Activated CD4-positive, alpha-beta T cell treated with anti-CD3 and anti-CD28 coated beads for 1 hour (primary cell): ENCODE measurements around the gene FARS2.
"Not testable (repeated sequence)": the region's sequence is repeated elsewhere in the genome, so short reads cannot be mapped to it uniquely, and the experiment has no call there.

Source experiments
- DNase-seq: peaks from one replicate; pipeline ENCODE4 v3.0.0-alpha.2; 2020

The FARS2 gene

GRCh38 chr6:5677219-5678000 is 416.1 kb downstream of the FARS2 start:
- no peak for DNase-seq

DNA sequence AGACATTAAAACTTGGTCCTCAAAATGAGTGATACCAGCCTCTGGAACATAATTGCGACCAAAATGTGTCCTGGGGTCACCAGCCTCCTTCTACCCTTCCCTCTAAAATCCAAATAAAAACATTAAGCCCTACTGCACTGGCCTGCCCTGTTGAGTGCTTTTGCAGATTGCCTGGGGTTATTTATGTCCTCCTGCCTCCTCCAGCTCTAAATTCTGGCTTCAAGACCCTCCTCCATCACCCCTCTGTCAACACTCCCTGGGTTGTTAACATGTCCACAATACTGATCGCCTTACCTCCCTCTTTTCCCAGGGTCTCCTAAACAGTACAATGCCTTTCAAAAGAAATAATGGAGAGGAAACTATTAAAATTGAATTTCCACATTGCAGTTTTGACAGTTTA is 418.0 kb downstream of the FARS2 start:
- DNase-seq = no peak

GRCh38 chr6:5679691-5680090 is 418.4 kb downstream of the FARS2 start:
- no peak for DNase-seq

GRCh38 chr6:5680095-5680494 is 418.8 kb downstream of the FARS2 start:
- no peak for DNase-seq

DNA sequence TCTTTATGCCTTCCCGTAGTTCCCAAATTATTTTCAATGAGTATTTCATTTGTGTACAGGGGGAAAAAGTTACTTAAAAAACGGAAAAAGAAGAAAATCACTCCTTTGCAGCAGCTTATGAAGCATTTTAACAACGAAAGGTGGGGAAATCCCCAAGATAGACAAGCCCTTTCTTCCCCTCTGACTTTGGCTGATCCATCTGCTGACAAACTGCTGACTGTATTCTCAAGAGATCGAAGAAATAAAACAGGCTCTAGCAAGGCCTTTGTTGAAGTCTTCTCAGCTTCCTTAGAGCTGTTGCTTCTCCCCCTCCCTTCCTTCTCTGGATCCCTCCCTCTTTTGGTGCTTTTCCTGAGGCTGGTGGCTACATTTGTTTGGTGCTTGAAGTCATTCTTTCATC is 420.2 kb downstream of the FARS2 start:
- DNase-seq = no peak

- no peak for DNase-seq
Observed at GRCh38 chr6:5682530-5682929, 421.2 kb downstream of the FARS2 start.

GRCh38 chr6:5683747-5684146 is 422.4 kb downstream of the FARS2 start:
- DNase-seq = not testable (repeated sequence)

GRCh38 chr6:5684320-5685053 is 423.2 kb downstream of the FARS2 start:
- no peak for DNase-seq

- DNase-seq = no peak
Observed at GRCh38 chr6:5693225-5694145, 432.2 kb downstream of the FARS2 start.

GRCh38 chr6:5695260-5696245 is 434.2 kb downstream of the FARS2 start:
- DNase-seq = no peak

DNA sequence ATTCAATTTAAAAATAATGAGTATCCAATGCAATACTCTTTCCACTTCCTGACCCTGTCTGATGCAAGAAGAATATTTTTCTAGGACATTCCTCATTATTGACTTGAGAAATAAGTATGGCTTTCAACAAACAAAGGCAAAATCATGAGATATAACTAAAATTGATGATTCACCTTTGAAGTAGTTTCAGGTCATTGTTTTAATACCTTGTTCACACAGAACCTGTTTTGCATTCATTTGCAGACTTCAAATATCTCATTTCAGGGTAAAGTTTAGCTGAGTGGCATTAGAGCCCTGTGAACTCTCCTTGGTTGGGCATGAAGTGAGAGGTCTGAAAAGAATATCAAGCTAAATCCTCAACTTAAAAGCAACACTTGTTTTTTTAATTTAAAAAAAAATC is 436.2 kb downstream of the FARS2 start:
- no peak for DNase-seq

- no peak for DNase-seq
Observed at GRCh38 chr6:5698318-5698717, 437.0 kb downstream of the FARS2 start.

DNA sequence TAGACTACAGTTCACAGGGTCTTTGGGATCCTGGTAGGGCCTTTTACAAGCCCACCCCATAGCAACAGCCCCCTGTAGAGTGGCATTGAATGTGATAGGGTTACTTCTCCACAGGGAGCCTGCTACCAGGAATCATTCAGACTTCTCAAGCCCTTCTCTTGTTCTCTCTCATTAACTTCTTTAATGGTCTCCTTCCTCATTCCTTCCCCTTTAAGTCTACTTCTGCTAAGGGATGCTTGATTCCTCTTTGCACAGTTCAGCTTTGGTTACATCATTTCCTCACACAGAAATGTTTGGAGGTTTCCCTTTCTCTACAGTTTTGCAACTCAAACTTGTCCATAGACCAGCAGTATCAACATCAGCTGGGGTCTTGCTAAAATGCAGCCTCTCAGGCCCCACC is 437.8 kb downstream of the FARS2 start:
- not testable (repeated sequence) for DNase-seq

GRCh38 chr6:5701174-5701573 is 439.9 kb downstream of the FARS2 start:
- no peak for DNase-seq

DNA sequence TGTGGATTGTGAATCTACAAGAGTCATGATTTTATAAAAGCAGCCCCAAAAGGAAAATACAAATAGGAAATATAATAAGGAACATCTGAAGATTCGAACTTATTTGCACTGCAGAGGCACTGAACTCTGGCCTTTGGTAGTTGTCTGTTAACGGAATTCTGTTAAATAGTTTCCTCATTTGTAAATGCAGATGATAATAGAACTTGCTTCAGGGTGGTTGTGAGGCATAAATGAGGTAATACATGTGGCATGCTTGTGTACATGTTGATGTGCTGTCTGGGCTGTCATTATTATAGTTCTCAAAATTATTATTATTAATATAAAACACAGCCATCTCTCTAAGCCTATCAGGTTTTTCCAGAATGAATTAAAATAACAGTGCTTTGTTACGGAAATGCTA is 443.4 kb downstream of the FARS2 start:
- no peak for DNase-seq

GRCh38 chr6:5705252-5705651 is 443.9 kb downstream of the FARS2 start:
- DNase-seq = no peak

DNA sequence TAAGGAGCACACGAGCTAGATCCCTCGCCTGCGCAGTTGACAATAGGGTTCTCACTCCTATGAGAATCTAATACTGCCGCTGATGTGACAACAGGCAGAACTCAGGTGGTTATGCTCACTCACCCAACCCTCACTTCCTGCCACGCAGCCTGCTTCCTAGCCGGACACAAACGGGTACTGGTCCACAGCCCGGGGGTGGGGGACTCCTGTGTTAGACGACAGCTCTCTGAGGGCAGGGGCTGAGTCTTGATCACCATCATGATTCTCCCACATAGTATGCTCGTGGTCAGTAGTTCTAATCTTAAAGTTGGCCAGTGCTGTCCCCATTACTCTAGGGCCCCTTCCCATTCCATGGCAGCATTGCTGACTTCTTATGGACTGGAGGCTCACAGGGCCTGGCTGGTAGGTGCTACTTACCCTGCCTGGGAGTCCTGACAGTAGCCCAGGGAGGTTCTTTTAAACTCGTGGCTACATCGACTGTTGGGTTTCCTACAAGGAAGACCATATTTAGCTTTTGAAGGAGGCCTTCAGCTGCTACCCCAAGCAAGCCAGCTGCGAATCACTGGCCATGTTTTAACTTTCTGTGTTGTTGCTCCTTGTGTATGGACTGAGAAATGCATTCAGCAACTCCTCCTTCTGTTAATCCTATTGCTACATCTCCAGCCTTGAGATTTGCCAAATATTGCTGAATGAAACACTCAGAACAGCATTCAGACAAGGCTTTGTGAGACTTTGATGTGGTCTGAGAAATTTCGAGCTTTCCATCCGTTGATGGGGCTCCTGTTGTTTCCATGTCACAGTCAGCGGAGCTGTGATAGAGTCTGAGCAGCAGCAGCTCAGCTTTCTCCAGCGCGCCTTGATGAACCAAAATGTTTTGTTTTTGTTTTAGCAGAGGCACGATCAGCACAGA is 445.1 kb downstream of the FARS2 start:
- DNase-seq = no peak

DNA sequence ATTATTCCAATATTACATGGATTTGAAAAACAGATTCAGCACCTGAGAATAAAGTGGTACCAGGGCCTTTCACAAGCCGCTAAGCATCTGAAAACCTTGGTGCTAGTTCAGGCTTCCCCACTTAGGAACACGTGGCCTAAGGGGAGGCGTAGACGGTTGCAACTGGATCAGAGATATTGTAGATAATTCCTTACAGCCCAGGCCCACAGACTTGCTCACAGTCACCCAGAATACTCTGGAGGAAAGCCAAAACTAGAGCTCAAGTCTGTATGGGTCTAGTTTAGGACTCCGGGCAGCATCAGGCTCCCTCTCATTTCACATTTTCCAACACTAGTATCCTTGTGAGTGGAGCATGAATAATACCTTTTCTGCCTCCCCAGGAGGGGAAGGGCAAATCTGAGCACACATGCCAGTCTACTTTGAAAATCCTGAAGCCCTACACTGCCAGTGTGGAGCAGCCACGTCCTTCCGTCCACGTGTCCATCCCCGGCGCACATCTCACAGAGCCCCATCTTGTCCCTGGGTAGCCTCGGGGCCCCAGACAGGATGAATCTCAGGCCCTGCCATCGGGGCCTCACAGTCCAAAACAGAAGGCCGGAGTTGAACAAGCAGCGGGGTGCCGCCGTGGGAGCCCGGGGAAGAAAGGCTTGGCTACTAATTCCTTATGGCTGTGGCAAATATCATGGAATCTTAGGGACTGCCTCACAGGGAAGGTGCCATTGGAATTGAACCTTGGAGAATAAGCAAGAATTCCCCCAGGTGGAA is 446.1 kb downstream of the FARS2 start:
- no peak for DNase-seq

DNA sequence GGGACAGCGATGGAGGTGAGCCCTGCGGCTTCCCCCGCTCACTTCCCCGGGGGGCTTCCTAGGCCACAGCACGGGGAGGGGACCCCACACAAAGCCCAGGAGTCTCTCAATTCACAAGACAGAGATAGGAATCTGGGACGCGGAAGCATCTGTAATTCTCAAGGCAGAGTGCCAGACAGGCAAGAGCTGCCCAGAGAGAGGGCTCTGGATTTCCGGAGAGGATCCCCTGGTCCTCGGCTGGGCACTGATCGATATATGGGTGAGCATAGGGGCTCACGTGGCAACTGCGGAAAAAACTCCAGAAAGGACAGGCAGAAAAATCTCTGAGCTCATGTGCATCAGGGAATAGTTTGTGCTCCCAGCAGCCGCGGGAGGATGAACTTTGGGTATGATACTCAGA is 449.2 kb downstream of the FARS2 start:
- DNase-seq = no peak

GRCh38 chr6:5710936-5711335 is 449.6 kb downstream of the FARS2 start:
- DNase-seq = no peak
